Breast epithelium (tissue), 4 donors: ENCODE data around the gene KIF1C. TPM values are rescaled to one million over a fixed set of nuclear protein-coding genes. Genes with fewer than 3 reads are reported as not detected.
"Not testable (repeated sequence)": the region's sequence is repeated elsewhere in the genome, so short reads cannot be mapped to it uniquely, and the experiment has no call there.

Source experiments
- DNase-seq, 2 donors: peaks; one replicate each; pipeline ENCODE4 v3.0.0-alpha.2; 2019; ENCODE audit warnings: low spot score in 2 of 2
- H3K27ac ChIP-seq, 2 donors: fragments of 200-600 bp; sonication (generic) in 1 of 2; one replicate each; pipeline ENCODE4 v1.5.1; 2016 to 2019; ENCODE audit warnings: mild to moderate bottlenecking in 1 of 2
- H3K27me3 ChIP-seq, 2 donors: fragments of 200-600 bp; sonication (generic) in 1 of 2; one replicate each; pipeline versions ENCODE4 v1.5.1 to v1.6.0; 2017 to 2019; ENCODE audit warnings: control low read depth in 1 of 2, mild to moderate bottlenecking in 1 of 2
- H3K36me3 ChIP-seq: fragments of 200-600 bp; one replicate; pipeline ENCODE4 v1.5.1; 2019
- H3K4me1 ChIP-seq, 2 donors: fragments of 200-600 bp; sonication (generic); one replicate each; pipeline ENCODE4 v1.5.1; 2016 to 2019; ENCODE audit warnings: control low read depth in 1 of 2
- H3K4me3 ChIP-seq, 3 donors: fragments of 200-600 bp; sonication (generic); 1 replicate in 2 of 3; 2 replicates in 1 of 3; pipeline ENCODE4 v1.5.1; 2016 to 2019; ENCODE audit warnings: mild to moderate bottlenecking in 3 of 3, moderate library complexity in 2 of 3
- H3K9me3 ChIP-seq, 2 donors: fragments of 200-600 bp; sonication (generic) in 1 of 2; one replicate each; pipeline ENCODE4 v1.5.1; 2016 to 2019; ENCODE audit warnings: control low read depth in 1 of 2
- CTCF ChIP-seq, 3 donors: fragments of 450-650 bp; IDR thresholded peaks; one replicate each; pipeline ENCODE4 v1.5.1; 2016 to 2017; ENCODE audit warnings: antibody characterized with exemption in 3 of 3, mild to moderate bottlenecking in 3 of 3, moderate library complexity in 3 of 3
- POLR2A ChIP-seq: fragments of 450-650 bp; IDR thresholded peaks from one replicate; pipeline ENCODE4 v1.6.1; 2016; ENCODE audit warnings: antibody characterized with exemption, mild to moderate bottlenecking, moderate library complexity
- POLR2AphosphoS5 ChIP-seq, 3 donors: sonication (generic); formaldehyde crosslinking; IDR thresholded peaks; one replicate each; pipeline ENCODE4 v1.6.1; 2017; ENCODE audit warnings: antibody characterized with exemption in 3 of 3
- intact Hi-C: fragments of 100-400 bp; cut with DNase I; formaldehyde crosslinking; loops from one replicate; pipeline ENCODE4 v1.15.1; 2023; ENCODE audit warnings: low total_unique reads
- total RNA-seq, 3 donors: library from RNA; depleted of rRNA; stranded (reverse); fragments of >200 nt; gene quantifications; one replicate each; pipeline ENCODE4 v1.1.0, GENCODE V29; 2016

KIF1C gene
- total RNA-seq, 3 donors from 2014 or later, result 37.5 to 88.5 (median 50.5) TPM

DNA sequence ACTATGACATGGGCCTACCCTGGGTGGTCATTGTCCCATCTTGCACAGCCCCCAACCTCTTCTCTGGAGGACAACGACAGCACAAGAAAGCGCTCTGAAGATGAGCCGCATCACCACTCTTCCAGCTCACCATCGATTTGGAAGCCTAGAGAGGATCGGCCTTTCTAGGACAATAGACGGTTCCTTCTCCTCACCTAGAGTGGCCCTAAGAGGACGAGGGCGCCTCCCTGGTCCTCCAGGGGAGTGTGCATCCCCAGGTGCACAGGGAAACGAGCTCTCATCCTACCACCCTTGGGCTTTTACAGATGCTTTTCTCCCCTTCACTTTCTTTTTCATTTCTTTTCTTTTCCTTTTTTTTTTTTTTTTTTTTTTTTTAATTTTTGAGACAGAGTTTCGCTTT lies 57.8 kb downstream of the KIF1C start:
- no peaks in the 10 kb centered on the region for H3K36me3 ChIP-seq
- no peaks in the 10 kb centered on the region for H3K27me3 ChIP-seq
- no peak overlapping the region for H3K4me3 ChIP-seq
- H3K4me1 ChIP-seq, result no peaks in the 10 kb centered on the region
- no peak for DNase-seq
- no peak for TF ChIP-seq CTCF (IDR thresholded peaks at IDR 0.05)
- TF ChIP-seq POLR2A, result no peak
- TF ChIP-seq POLR2AphosphoS5 (IDR thresholded peaks at IDR 0.05), result no peak
- H3K27ac ChIP-seq, result no peak overlapping the region
- intact Hi-C loops, result no loop called here
- H3K9me3 ChIP-seq, result no peaks in the 10 kb centered on the region

- Histone ChIP-seq H3K4me3 (no peak overlapping the region), H3K36me3 (no peaks in the 10 kb centered on the region), H3K27ac (no peak overlapping the region), H3K27me3 (no peaks in the 10 kb centered on the region), H3K4me1 (no peaks in the 10 kb centered on the region), H3K9me3 (no peaks in the 10 kb centered on the region)
- intact Hi-C loops, result no loop called here
- no peak for DNase-seq
- TF ChIP-seq CTCF (IDR thresholded peaks at IDR 0.05), result no peak
- no peak for TF ChIP-seq POLR2A
- TF ChIP-seq POLR2AphosphoS5 (IDR thresholded peaks at IDR 0.05), result no peak
Measured at GRCh38 chr17:5065227-5065744, 67.5 kb downstream of the KIF1C start.

DNA sequence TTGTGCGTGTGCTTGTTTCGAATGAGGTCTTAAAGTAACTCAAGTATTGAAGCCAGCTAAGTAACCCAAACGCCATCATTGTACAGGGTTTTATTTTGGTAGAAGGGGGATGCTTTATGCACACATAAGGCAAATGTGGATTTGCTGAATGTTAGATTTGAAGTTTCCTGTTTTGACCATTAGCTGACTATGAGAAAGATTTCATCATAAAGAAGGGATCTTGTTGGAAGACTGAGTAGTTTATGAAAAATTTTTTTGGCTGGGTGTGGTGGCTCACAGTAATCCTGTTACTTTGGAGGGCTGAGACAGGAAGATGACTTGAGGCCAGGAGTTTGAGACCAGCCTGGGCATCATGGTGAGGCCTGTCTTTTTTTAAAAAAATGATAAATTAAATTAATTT lies 70.5 kb downstream of the KIF1C start:
- no peak overlapping the region for H3K27ac ChIP-seq
- H3K4me1 ChIP-seq, result no peaks in the 10 kb centered on the region
- no peaks in the 10 kb centered on the region for H3K27me3 ChIP-seq
- DNase-seq, result no peak
- intact Hi-C loops, result no loop called here
- no peak overlapping the region for H3K4me3 ChIP-seq
- H3K9me3 ChIP-seq, result no peaks in the 10 kb centered on the region
- no peaks in the 10 kb centered on the region for H3K36me3 ChIP-seq
- TF ChIP-seq POLR2AphosphoS5 (IDR thresholded peaks at IDR 0.05) (no peak), POLR2A (no peak)

DNA sequence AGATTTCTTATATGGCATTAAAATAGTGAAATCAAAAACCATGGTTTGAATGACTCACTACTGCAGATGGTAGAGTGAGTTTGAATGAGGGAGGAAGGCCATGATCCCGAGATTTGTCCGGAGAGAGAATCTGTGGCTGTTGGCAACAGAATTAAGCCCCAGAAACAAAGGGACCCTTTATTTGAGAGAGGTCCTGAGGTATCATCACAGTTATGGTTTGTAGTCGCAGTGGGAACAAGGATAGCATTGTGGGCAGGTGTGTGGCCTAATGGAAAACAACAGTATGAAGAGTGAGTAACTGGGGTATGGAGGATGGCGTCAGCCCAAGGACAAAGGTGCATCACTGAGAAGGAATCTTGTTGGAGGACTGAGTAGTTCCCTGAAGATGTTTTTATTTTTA lies 72.0 kb downstream of the KIF1C start:
- H3K36me3 ChIP-seq, result no peaks in the 10 kb centered on the region
- TF ChIP-seq POLR2AphosphoS5 (IDR thresholded peaks at IDR 0.05), result peak in 1 of 3 donors; percentile 46
- TF ChIP-seq POLR2A, result no peak
- TF ChIP-seq CTCF (IDR thresholded peaks at IDR 0.05), result no peak
- peak in 1 of 2 donors; percentile 91 for DNase-seq
- no peaks in the 10 kb centered on the region for H3K4me1 ChIP-seq
- peak overlapping the region; percentile 85 to 87 for H3K27ac ChIP-seq
- H3K4me3 ChIP-seq, result no peak overlapping the region
- no peaks in the 10 kb centered on the region for H3K27me3 ChIP-seq
- H3K9me3 ChIP-seq, result no peaks in the 10 kb centered on the region
- intact Hi-C loops, result no loop called here

DNA sequence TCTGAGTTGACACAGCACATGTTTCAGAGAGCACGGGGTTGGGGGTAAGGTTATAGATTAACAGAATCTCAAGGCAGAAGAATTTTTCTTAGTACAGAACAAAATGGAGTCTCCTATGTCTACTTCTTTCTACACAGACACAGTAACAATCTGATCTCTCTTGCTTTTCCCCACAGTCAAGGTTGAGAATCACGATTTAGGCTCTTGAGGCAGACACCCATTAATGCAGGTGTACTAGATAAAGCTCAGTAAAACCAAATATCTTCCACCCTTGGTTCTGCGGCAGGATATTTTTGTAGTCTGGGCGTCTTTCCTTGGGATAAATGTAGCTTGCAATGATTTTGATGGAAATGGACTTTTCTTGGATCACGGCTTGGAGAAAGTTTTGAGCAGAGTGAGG lies 77.7 kb downstream of the KIF1C start:
- H3K27ac ChIP-seq, DNase-seq, intact Hi-C loops, H3K4me1 ChIP-seq, H3K4me3 ChIP-seq, H3K36me3 ChIP-seq, H3K27me3 ChIP-seq, H3K9me3 ChIP-seq: not testable (repeated sequence)

- DNase-seq, H3K4me1 ChIP-seq, H3K27me3 ChIP-seq, intact Hi-C loops, H3K36me3 ChIP-seq, H3K9me3 ChIP-seq: not testable (repeated sequence)
- H3K27ac ChIP-seq, result peak overlapping the region; percentile 90 to 96
- peak overlapping the region; percentile 61 to 96 (median 89) for H3K4me3 ChIP-seq
Measured at GRCh38 chr17:5077275-5077674, 79.5 kb downstream of the KIF1C start.

DNA sequence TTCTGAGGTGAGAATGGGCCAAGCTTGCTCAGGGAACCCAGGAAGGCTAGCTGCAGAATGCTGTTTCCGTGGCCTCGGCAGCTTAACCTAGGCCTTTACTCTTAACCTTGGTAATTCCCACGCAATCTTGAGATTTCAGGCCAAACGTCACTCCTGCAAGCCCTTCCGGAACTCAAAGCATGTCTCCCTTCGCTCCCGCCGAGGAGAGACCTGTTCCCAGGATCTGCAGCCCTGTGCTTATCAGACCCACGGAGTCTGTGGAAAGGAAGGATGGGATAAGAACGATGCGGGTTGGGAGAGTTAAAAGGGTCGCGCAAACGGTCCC lies 80.0 kb downstream of the KIF1C start:
- H3K27ac ChIP-seq, result peak overlapping the region; percentile 90 to 96
- H3K4me3 ChIP-seq, result peak overlapping the region; percentile 61 to 96 (median 89)

More for the DNA sequence above, 80.0 kb downstream of the KIF1C start:
- intact Hi-C loops, result no loop called here
- H3K9me3 ChIP-seq, result peaks cover 0 to under 1% of the 10 kb centered on the region in 2 donors
- H3K4me1 ChIP-seq, result no peaks in the 10 kb centered on the region
- TF ChIP-seq CTCF (IDR thresholded peaks at IDR 0.05), result no peak
- no peak for TF ChIP-seq POLR2AphosphoS5 (IDR thresholded peaks at IDR 0.05)
- DNase-seq, result no peak
- no peaks in the 10 kb centered on the region for H3K36me3 ChIP-seq
- no peaks in the 10 kb centered on the region for H3K27me3 ChIP-seq
